Measurements from ENCODE around the gene CAB39.

Gene CAB39

GRCh38 chr2:230793572-230794359 is 81.1 kb downstream of the CAB39 start:
- Histone ChIP-seq H3K9me3 (ENCODE audit: control insufficient read depth, insufficient read depth, low read length) (no peaks in the 10 kb centered on the region), H3K27ac (ENCODE audit: low read length) (no peak overlapping the region), H3K4me3 (ENCODE audit: low read length) (no peak overlapping the region), H3K4me1 (ENCODE audit: control insufficient read depth, insufficient read depth, low read length) (no peaks in the 10 kb centered on the region), H3K27me3 (ENCODE audit: control insufficient read depth, insufficient read depth, low read length) (no peaks in the 10 kb centered on the region), H3K36me3 (ENCODE audit: control insufficient read depth, insufficient read depth, low read length) (no peaks in the 10 kb centered on the region)
- WGBS (ENCODE audit: insufficient coverage, insufficient read length) = no CpG with 5 or more reads among the region's 8 CpGs
- DNase-seq (ENCODE audit: low read depth, low spot score) = no peak

- Histone ChIP-seq H3K36me3 (ENCODE audit: control insufficient read depth, insufficient read depth, low read length) (no peaks in the 10 kb centered on the region), H3K4me3 (ENCODE audit: low read length) (no peak overlapping the region), H3K9me3 (ENCODE audit: control insufficient read depth, insufficient read depth, low read length) (no peaks in the 10 kb centered on the region), H3K27ac (ENCODE audit: low read length) (no peak overlapping the region), H3K4me1 (ENCODE audit: control insufficient read depth, insufficient read depth, low read length) (no peaks in the 10 kb centered on the region), H3K27me3 (ENCODE audit: control insufficient read depth, insufficient read depth, low read length) (no peaks in the 10 kb centered on the region)
- WGBS (ENCODE audit: insufficient coverage, insufficient read length) = no CpG with 5 or more reads among the region's 7 CpGs
- DNase-seq (ENCODE audit: low read depth, low spot score) = no peak
Measured at GRCh38 chr2:230794497-230794896, 81.9 kb downstream of the CAB39 start.

- DNase-seq (ENCODE audit: low read depth, low spot score) = no peak
- Histone ChIP-seq H3K4me1 (ENCODE audit: control insufficient read depth, insufficient read depth, low read length) (no peaks in the 10 kb centered on the region), H3K27ac (ENCODE audit: low read length) (no peak overlapping the region), H3K9me3 (ENCODE audit: control insufficient read depth, insufficient read depth, low read length) (no peaks in the 10 kb centered on the region), H3K36me3 (ENCODE audit: control insufficient read depth, insufficient read depth, low read length) (no peaks in the 10 kb centered on the region), H3K4me3 (ENCODE audit: low read length) (no peak overlapping the region), H3K27me3 (ENCODE audit: control insufficient read depth, insufficient read depth, low read length) (no peaks in the 10 kb centered on the region)
- WGBS (ENCODE audit: insufficient coverage, insufficient read length) = no CpG with 5 or more reads among the region's 4 CpGs
Measured at GRCh38 chr2:230795856-230796255, 83.2 kb downstream of the CAB39 start.

- Histone ChIP-seq H3K27me3 (ENCODE audit: control insufficient read depth, insufficient read depth, low read length) (no peaks in the 10 kb centered on the region), H3K27ac (ENCODE audit: low read length) (no peak overlapping the region), H3K9me3 (ENCODE audit: control insufficient read depth, insufficient read depth, low read length) (no peaks in the 10 kb centered on the region), H3K4me3 (ENCODE audit: low read length) (no peak overlapping the region), H3K4me1 (ENCODE audit: control insufficient read depth, insufficient read depth, low read length) (no peaks in the 10 kb centered on the region), H3K36me3 (ENCODE audit: control insufficient read depth, insufficient read depth, low read length) (no peaks in the 10 kb centered on the region)
- DNase-seq (ENCODE audit: low read depth, low spot score) = no peak
- no CpG with 5 or more reads among the region's 4 CpGs for WGBS (ENCODE audit: insufficient coverage, insufficient read length)
Measured at GRCh38 chr2:230796280-230796862, 83.7 kb downstream of the CAB39 start.

DNA sequence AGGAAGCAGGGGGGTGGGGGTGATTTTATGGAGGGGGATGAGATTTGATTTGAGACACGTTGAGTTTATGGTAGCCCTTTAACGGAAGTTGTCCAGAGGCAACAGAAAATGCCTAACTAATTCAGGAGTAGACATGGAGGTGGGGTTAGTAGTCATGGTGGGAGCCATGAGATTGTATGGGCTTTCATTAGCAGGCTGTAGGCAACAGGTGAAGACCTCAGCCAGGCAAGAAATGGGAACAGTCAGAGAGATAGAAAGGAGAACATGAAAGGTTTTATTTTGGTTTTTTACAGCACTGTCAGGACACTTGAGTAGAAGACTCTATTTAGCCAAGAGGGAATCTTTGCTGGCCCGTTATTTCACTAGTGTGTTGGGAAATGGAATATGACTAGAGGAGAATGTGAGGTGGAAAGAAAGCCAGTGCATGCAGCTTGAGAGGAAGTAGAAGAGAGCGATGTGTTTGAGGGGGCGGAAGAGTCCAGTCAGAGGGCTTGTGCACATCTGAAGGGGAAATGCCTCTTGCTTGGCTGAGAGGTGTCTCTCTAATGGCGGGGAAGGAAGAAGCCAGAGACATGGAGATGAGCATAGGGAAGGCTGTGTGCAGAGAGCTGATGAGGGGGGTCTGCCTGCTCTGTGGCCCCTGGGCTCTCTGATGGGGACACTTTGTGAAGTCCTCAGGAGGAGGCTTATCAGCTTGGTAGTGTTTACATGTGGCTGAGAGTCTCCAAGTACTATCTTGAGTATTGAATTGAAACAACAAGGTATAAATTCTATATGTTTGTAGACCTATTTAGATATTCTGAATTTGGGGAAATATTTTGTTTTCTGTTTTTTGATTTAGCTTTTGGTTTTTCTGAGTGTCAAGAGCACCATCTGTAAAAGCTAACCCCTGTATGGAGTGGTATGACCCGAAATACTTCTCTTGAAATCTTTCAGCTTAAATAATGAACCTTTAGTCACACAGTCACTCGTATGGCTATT is 85.2 kb downstream of the CAB39 start:
- no peak for DNase-seq (ENCODE audit: low read depth, low spot score)
- Histone ChIP-seq H3K9me3 (ENCODE audit: control insufficient read depth, insufficient read depth, low read length) (no peaks in the 10 kb centered on the region), H3K27ac (ENCODE audit: low read length) (no peak overlapping the region), H3K4me3 (ENCODE audit: low read length) (no peak overlapping the region), H3K36me3 (ENCODE audit: control insufficient read depth, insufficient read depth, low read length) (no peaks in the 10 kb centered on the region), H3K4me1 (ENCODE audit: control insufficient read depth, insufficient read depth, low read length) (no peaks in the 10 kb centered on the region), H3K27me3 (ENCODE audit: control insufficient read depth, insufficient read depth, low read length) (no peaks in the 10 kb centered on the region)
- 100% methylated on average over 1 of the region's 8 CpGs for WGBS (ENCODE audit: insufficient coverage, insufficient read length)

- no peaks in the 10 kb centered on the region for H3K4me1 ChIP-seq (ENCODE audit: control insufficient read depth, insufficient read depth, low read length)
- no CpG with 5 or more reads among the region's 4 CpGs for WGBS (ENCODE audit: insufficient coverage, insufficient read length)
- no peaks in the 10 kb centered on the region for H3K9me3 ChIP-seq (ENCODE audit: control insufficient read depth, insufficient read depth, low read length)
- no peak for DNase-seq (ENCODE audit: low read depth, low spot score)
- no peak overlapping the region for H3K4me3 ChIP-seq (ENCODE audit: low read length)
- no peaks in the 10 kb centered on the region for H3K36me3 ChIP-seq (ENCODE audit: control insufficient read depth, insufficient read depth, low read length)
- no peaks in the 10 kb centered on the region for H3K27me3 ChIP-seq (ENCODE audit: control insufficient read depth, insufficient read depth, low read length)
- no peak overlapping the region for H3K27ac ChIP-seq (ENCODE audit: low read length)
Measured at GRCh38 chr2:230798769-230799399, 86.2 kb downstream of the CAB39 start.

- no peaks in the 10 kb centered on the region for H3K4me1 ChIP-seq (ENCODE audit: control insufficient read depth, insufficient read depth, low read length)
- no peaks in the 10 kb centered on the region for H3K27me3 ChIP-seq (ENCODE audit: control insufficient read depth, insufficient read depth, low read length)
- no peak overlapping the region for H3K27ac ChIP-seq (ENCODE audit: low read length)
- DNase-seq (ENCODE audit: low read depth, low spot score) = no peak
- no peaks in the 10 kb centered on the region for H3K36me3 ChIP-seq (ENCODE audit: control insufficient read depth, insufficient read depth, low read length)
- H3K4me3 ChIP-seq (ENCODE audit: low read length) = no peak overlapping the region
- no CpG with 5 or more reads among the region's 5 CpGs for WGBS (ENCODE audit: insufficient coverage, insufficient read length)
- no peaks in the 10 kb centered on the region for H3K9me3 ChIP-seq (ENCODE audit: control insufficient read depth, insufficient read depth, low read length)
Measured at GRCh38 chr2:230805353-230806017, 92.8 kb downstream of the CAB39 start.

- H3K27ac ChIP-seq (ENCODE audit: low read length) = no peak overlapping the region
- no CpG with 5 or more reads among the region's 3 CpGs for WGBS (ENCODE audit: insufficient coverage, insufficient read length)
- H3K36me3 ChIP-seq (ENCODE audit: control insufficient read depth, insufficient read depth, low read length) = peaks cover 6% of the 10 kb centered on the region; the same call in 1 of the 2 replicates
- no peaks in the 10 kb centered on the region for H3K27me3 ChIP-seq (ENCODE audit: control insufficient read depth, insufficient read depth, low read length)
- no peaks in the 10 kb centered on the region for H3K9me3 ChIP-seq (ENCODE audit: control insufficient read depth, insufficient read depth, low read length)
- no peak for DNase-seq (ENCODE audit: low read depth, low spot score)
- H3K4me1 ChIP-seq (ENCODE audit: control insufficient read depth, insufficient read depth, low read length) = no peaks in the 10 kb centered on the region
- H3K4me3 ChIP-seq (ENCODE audit: low read length) = no peak overlapping the region
Measured at GRCh38 chr2:230807729-230808128, 95.1 kb downstream of the CAB39 start.

- no peaks in the 10 kb centered on the region for H3K27me3 ChIP-seq (ENCODE audit: control insufficient read depth, insufficient read depth, low read length)
- no peaks in the 10 kb centered on the region for H3K9me3 ChIP-seq (ENCODE audit: control insufficient read depth, insufficient read depth, low read length)
- no peak overlapping the region for H3K27ac ChIP-seq (ENCODE audit: low read length)
- H3K4me3 ChIP-seq (ENCODE audit: low read length) = no peak overlapping the region
- peaks cover 6% of the 10 kb centered on the region; the same call in 1 of the 2 replicates for H3K36me3 ChIP-seq (ENCODE audit: control insufficient read depth, insufficient read depth, low read length)
- no CpG with 5 or more reads among the region's 10 CpGs for WGBS (ENCODE audit: insufficient coverage, insufficient read length)
- DNase-seq (ENCODE audit: low read depth, low spot score) = no peak
- H3K4me1 ChIP-seq (ENCODE audit: control insufficient read depth, insufficient read depth, low read length) = no peaks in the 10 kb centered on the region
Measured at GRCh38 chr2:230809015-230809414, 96.4 kb downstream of the CAB39 start.

All from iPS DF 6.9 (cell line).